GM19035 (cell line): ENCODE data around the gene DLG2.
"Not testable (repeated sequence)": the region's sequence is repeated elsewhere in the genome, so short reads cannot be mapped to it uniquely, and the experiment has no call there.

ENCODE experiments used
- ATAC-seq: cut with Tn5 transposase; IDR thresholded peaks from one replicate; pipeline ENCODE4 v1.9.1; 2021; ENCODE audit not compliant: unreplicated experiment

The DLG2 gene

DNA sequence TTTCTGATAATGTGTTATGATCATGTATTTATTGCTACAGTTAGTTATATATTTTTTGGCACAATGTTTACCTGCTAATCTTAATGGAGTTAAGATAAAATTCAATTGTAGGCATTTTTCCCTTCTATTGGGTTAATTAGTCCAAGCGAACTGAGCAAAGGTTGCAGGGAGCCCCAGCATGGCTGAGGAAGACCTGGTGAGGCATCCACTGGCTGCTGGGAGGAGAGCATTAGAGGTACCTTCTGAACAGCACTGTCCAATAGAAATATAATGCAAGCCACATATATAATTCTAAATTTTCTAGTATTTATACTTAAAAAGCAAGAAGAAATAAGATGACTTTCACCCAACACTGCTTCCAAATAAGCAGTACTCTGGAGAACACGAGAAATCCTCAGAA, 19.9 kb upstream of the DLG2 start:
- ATAC-seq, result peak; percentile 7

DNA sequence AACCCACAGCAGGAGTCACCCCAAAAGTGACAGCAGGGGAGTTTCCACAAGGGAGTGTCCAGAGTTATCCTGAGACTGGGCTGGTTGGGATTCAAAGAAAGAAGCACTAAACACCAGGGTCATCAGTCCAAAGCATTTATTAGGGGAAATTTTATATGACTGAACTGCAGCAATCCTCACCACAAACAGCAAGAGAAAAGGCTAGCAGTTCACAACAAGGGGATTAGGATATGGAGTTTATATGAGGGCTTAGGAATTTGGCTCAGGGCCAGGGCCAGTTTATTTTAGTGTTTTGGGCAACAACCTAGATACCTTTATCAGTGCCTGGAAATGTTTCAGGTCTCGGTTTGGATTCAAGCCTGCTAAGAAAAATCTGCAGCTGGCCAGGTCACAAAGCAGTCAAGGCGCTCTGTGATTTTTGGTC, 16.1 kb upstream of the DLG2 start:
- ATAC-seq, result no peak

DNA sequence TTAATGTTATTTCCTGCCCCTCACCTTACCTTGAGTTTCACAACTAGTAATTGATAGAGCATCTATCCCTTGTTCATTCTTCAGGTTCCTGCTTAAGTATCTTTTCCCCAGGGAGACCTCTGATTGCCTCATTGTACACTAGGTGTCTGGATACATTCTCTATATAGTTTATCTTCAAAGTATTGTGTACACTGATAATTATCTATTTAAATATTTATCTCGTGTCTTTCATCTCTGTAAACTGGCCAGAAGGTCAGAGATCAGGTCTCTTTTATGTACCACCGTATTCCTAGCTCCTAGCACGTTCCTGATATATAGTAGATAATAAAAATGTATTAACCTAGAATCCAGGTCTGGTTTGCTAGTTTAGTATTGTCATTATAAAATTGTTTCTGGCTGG, 7.6 kb upstream of the DLG2 start:
- no peak for ATAC-seq

DNA sequence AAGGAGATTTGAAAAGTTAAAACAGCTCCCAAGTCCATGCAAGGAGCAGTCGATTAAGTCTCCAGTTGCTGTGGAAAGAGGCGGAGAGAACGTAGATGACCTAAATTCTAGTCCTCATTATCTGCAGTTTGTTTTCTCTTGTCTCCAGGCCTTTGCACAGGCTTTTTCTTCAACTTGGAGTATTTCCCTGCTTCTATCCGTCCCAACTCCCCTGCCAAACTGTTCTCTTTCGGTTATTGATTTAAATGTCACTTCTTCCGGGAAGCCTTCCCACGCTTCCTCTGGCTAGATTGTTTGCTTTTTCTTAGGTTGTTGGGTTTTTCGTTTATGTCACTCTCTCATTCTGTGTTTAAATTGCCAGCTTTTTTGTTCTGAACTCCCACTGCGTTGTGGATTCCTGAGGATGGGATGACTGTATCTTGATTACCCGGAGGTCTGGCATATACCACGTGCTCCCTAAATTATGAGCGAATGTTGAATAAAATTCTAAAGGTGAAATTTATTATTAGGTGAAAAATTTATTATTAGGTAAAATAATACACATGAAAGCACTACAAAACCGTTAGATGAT, 1.7 kb upstream of the DLG2 start:
- ATAC-seq, result peak; percentile 11

DNA sequence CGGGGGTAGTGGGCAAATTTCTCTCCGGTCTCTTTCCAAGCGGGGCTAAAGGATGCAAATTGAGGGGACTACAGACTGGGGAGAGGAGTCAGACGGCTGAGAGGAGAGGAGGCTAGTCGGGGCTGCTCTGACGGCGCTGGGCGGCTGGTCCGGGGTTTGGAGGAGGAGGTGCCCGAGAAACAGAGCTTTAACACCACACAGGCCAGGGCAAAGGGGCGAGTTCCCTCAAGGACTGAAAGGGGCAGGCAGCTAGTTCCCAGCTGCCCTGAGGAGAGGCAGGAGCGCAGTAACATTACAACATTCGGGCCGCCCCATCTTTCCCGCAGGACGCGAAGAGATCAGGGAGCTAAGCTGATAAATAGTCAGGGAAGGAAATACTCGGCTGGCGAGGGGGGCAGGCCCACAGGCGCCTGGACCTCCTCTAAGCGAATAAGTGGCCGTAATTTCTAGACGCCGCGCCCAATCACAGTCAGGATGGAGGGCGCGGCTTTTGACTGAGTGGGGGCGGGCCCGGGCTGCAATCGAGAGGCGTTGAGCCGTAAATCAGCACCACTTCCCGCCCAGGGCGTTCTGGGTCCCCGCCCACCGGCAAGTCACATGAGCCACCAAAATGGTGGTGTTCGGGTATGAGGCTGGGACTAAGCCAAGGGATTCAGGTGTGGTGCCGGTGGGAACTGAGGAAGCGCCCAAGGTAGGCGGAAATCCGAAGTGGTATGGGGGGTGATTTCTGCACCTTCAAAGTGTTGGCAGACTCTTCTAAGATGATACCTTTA, 1.0 kb upstream of the DLG2 start, which contains the start of gene TMEM126B:
Gene TMEM126B, plus strand, starts transcription at position 596 of the 773 bp plus-strand sequence. Its CDS starts 15 bp downstream, at position 611.
- peak; percentile 100 for ATAC-seq

DNA sequence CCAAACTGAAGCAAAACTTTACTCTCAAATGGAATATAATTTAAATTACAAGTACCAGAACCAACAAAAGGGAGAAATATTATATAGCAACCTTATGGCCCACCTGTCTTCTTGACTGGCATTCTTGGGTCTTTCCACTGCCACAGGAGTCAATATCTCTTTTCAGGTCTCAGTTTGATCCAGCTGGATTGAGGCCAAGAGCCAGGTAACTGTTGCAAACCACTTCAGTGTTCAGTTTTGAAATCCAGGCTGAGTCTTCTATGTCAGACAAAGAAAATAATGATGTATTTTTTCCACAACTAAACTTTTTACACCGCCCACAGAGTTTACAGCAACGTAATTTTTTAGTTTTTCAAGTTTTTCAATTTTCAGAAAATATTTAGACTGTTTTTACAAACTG, 648 bp downstream of the DLG2 start:
- no peak for ATAC-seq

DNA sequence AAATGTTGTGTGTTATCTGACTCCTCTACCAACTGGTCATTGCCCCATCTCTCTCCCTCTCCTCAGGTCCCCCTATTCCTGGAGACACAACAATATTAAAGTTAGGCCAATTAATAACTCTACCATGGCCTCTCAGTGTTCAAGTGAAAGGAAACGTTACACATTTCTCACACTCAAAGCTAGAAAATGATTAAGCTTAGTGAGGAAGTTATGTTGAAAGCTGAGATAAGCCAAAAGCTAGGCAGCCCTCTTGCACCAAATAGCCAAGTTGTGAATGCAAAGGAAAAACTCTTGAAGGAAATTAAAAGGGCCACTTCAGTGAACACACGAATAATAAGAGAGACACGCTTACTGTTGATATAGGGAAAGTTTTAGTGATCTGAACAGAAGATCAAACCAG, 6.9 kb downstream of the DLG2 start:
- ATAC-seq, result no peak

DNA sequence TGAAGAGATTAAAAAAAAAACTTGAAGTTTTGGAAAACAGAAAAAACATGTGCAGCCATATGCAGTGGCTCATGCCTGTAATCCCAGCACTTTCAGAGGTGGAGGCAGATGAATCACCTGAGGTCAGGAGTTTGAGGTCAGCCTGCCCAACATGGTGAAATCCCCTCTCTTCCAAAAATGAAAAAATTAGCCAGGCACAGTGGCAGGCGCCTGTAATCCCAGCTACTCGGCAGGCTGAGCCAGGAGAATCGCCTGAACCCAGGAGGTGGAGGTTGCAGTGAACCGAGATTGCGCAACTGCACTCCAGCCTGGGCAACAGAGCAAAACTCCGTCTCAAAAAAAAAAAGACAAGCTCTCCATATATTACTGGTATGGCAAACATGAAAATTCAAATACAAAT, 7.6 kb downstream of the DLG2 start:
- ATAC-seq, result no peak

DNA sequence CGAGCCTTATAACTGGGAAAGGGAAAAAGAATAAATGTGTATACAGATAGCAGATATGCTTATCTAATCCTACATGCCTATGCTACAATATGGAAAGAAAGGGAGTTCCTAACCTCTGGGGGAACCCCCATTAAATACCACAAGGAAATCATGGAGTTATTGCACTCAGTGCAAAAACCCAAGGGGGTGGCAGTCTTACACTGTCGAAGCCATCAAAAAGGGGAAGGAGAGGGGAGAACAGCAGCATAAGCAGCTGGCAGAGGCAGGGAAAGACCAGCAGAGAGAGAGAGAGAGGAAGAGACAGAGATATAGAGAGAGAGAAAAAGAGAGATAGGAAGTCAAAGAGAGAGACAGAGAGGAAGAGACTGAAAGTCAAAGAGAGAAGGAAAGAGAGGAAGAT, 15.5 kb downstream of the DLG2 start:
- ATAC-seq, result not testable (repeated sequence)

DNA sequence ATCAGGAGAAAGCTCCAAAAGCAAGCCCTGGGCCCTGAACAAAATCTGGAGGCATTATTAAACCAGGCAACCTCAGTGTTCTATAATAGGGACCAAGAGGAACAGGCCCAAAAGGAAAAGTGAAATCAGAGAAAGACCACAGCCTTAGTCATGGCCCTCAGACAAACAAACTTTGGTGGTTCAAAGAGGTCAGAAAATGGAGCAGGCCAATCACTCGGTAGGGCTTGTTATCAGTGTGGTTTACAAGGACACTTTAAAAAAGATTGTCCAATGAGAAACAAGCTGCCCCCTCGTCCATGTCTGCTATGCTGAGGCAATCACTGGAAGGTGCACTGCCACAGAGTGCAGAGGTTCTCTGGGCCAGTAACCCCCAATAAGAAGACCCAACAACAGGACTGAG, 17.9 kb downstream of the DLG2 start:
- not testable (repeated sequence) for ATAC-seq

DNA sequence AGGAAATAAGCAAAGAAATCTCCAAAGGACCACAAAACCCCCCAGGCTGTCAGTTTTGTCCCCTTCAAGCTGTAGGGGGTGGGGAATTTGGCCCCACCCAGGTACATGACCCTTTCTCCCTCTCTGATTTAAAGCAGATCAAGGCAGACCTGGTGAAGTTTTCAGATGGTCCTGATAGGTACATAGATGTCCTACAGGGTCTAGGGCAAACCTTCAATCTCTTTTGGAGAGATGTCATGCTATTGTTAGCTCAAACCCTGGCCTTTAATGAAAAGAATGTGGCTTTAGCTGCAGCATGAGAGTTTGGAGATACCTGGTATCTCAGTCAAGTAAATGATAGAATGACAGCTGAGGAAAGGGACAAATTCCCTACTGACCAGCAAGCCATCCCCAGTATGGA, 18.5 kb downstream of the DLG2 start:
- ATAC-seq, result not testable (repeated sequence)

DNA sequence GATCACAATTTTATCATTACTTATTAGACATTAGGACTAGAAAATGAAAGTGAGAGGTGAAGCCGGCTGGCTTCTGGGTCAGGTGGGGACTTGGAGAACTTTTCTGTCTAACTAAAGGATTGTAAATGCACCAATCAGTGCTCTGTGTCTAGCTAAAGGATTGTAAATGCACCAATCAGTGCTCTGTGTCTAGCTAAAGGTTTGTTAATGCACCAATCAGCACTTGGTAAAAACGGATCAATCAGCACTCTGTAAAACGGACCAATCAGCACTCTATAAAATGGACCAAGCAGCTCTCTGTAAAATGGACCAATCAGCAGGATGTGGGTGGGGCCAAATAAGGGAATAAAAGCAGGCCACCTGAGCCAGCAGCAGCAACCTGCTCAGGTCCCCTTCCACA, 20.9 kb downstream of the DLG2 start:
- ATAC-seq, result not testable (repeated sequence)

DNA sequence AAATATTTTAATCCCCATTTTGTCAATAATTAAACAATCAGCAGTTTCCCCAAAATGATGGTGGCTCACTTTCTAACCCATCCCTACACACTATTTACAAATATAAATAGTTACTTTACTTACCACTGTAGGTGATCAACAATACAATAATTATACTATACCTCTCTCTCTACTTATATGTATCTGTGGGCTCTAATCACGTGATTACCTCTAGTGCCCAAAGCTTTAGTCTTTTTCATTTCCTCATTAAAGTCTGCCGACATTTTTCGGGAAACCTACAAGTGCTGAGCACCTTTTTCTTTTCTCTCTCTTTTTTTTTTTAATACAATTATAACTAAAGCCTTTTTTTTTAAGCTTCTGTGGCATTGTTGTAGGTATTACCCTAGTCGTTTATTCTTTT, 23.9 kb downstream of the DLG2 start:
- ATAC-seq, result no peak

DNA sequence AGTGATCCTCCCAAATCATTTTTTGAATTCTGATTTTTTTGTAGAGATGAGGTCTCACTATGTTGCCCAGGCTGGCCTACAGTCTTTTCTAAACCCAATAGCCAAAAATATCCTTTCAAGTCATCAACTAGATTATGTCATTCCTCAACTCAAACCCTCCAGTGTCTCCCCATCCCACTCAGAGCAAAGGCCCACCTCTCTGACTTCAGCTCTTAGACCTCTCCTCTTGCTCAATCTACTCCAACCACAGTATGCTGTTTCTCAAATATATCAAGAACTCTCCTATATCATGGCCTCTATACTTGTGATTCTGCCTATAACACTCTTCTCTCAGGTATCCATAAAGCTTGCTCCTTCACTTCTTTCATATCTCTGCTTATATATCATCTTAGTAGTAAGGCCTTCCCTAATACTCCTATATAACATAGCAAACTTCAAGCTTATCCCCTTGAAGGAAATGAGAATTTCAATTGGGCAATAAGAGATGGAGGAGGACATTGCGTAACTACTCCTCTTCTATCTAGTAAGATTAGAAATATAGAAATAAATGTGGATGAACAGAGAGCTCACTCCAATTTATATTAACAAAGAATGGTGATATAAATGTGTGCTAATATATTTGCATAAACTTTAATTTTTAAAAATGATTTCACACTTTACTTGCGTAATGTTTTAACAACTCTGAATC, 24.5 kb downstream of the DLG2 start:
- no peak for ATAC-seq

DNA sequence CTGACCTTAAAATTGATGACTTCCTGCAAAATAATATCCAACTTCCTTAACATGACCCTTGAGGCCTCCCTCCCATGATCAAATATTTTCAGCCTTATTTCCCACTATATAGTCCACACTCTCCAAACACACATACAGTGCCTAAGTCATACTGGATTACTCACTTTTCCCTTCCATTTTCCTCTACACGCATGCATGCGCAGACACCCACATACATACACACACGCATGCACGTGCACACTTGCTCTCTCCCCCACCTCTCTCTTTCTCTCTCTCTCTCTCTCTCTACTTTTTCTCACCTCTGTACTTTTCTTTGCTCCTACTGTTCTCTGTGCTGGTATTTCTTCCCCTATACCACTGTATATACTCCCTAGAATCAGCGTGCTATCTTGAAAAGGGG, 28.1 kb downstream of the DLG2 start:
- ATAC-seq, result no peak

DNA sequence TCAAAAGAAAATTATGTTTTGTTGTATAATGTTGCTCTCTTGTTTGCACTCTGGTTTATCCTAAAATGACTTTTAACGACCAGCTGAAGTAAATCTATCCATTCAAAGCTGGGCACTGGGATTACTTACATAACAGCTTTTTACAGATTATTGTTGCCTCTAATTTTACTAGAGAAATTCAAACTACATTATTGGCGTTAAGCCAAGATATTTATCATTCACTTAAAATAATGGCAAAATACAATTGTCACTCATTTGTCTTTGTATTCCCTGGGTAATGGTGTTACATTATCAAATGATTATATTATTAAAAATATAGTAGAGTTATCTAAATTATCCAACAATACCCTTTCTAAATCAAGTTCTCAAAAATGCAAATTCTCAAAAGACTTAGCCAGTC, 30.3 kb downstream of the DLG2 start:
- no peak for ATAC-seq

DNA sequence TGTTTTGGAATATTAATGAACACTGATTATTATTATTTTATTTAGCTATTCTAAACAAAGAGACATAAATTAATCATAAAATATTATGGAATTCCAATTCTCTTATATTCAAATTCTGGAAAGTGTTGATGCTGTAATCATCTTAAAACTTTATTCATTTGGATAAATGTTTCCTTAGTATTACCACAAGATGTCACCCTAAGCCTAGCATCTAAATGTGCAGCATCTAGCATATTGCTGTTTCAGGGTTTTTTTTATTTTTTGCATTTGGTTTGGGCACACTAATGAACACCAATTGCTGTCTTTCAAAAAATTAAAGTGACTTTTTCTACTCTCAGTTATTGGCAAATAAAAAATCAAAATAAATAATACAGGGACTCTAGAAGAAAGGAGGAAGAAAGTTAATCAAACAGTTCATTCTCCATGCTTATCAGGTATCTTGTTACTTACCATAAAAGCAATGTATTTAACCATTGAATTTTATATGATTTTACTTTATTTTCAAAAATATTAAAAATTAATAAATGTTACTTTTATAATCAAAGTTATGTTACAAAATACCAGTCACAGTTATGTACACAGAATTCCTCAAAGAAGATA, 31.8 kb downstream of the DLG2 start:
- ATAC-seq, result peak; percentile 67

DNA sequence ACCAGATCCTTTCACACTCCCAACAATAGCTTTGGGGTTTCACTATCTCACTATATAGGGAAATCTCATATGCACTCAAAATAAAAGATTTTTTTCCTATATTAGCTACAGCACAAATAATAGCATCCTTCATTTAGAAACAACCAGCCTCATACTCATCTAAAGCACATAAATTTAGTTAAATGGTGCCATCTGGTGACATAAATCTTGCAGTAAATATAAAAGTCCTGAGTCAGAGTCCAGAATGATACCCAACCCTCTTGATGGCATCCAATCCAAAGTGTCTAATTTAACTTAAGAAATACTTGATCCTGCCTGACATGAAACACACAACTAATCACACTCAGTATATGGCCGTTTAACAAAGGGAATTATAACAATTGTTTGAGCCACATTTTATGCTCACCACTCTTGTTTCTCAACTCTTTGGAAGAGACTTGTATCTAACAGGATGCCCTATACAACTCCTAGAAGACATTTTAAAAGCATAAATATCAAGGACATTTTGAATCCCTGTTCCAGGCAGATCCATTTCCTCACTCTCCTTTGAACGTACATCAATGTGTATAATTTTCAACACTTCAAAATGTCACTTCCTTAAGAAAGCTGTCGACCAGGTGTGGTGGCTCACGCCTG, 36.2 kb downstream of the DLG2 start:
- no peak for ATAC-seq

DNA sequence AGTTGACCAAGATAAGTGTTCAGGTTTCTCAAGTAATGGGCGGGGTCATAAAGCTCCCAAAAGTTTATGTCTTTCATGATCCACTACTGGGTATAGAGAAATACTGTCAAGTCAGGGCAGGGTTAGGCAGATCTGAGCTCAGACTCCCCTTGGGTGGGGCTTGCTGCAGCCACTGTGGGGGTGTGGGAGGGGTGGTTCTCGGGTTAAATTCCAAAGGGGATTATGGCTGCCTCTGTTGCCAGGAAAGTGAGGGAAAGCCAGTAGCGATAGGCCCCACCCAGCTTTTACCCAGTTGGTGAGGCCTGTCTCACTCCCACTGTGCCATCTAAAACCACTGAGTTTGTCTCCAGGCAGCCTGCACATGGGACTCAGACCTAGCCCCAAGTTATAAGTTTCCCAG, 37.8 kb downstream of the DLG2 start:
- no peak for ATAC-seq

DNA sequence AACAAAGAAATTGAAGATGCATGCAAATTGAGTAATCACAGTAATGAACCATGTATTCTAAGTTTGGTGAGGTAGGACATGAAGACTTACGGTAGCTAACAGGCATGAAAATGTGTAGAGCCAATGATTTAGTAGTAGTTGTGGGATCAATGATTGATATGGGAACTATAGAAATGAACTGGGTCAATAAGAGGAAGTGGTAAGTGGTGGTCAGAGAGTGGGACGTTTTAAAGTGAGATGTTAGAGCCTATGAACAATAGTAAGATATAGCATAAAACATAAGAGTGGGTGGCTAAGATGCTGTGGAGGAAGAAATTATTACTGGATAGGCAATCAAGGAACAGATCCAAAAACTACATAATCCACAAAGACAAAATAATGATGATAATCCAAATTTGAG, 45.0 kb downstream of the DLG2 start:
- ATAC-seq, result no peak

DNA sequence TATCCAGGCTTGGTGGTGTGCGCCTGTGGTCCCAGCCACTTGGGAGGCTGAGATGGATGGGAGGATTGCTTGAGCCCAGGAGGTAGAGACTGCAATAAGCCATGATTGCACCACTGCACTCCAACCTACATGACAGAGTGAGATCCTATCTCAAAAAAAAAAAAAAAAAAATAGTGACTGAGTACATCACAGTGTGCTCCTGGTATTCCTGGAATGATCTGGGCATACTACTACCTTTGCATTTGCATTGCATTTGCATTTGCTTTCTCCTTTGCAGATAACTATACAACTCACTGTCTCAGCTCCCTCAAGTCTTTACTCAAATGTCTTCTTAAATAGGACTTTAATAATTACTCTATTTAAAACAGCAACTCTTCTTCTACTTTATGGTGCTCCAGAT, 51.8 kb downstream of the DLG2 start:
- ATAC-seq, result no peak
